Smooth muscle cell (in vitro differentiated cells): Measurements from ENCODE around the gene FNDC1. TPM values are rescaled to one million over a fixed set of nuclear protein-coding genes. Genes with fewer than 3 reads are reported as not detected.
A peak's percentile ranks its signal among the peaks of the same experiment; 100 is the strongest.

Source experiments
- DNase-seq: peaks from one replicate; lab custom pipeline; 2025; ENCODE audit not compliant: unreplicated experiment; lab: John Stamatoyannopoulos, UW
- H2AFZ ChIP-seq: fragments of 200-600 bp; sonication (generic); 2 replicates; pipeline ENCODE4 v1.6.0; 2016; ENCODE audit warnings: antibody characterized with exemption, low read depth, mild to moderate bottlenecking
- H3F3A ChIP-seq: fragments of 200-600 bp; sonication (generic); 2 replicates; pipeline ENCODE4 v1.6.0; 2017; ENCODE audit warnings: antibody characterized with exemption, low read depth
- H3K27ac ChIP-seq: fragments of 200-600 bp; sonication (generic); 2 replicates; pipeline ENCODE4 v1.5.1; 2016; ENCODE audit warnings: low read depth, mild to moderate bottlenecking
- H3K27me3 ChIP-seq: fragments of 200-600 bp; sonication (generic); 2 replicates; pipeline ENCODE4 v1.6.1; 2016; ENCODE audit warnings: low read depth, mild to moderate bottlenecking
- H3K36me3 ChIP-seq: fragments of 200-600 bp; sonication (generic); 2 replicates; pipeline ENCODE4 v1.5.1; 2016; ENCODE audit warnings: low read depth
- H3K4me1 ChIP-seq: fragments of 200-600 bp; sonication (generic); 2 replicates; pipeline ENCODE4 v1.5.1; 2016; ENCODE audit warnings: low read depth
- H3K4me2 ChIP-seq: fragments of 200-600 bp; sonication (generic); 2 replicates; pipeline ENCODE4 v1.6.0; 2016; ENCODE audit warnings: mild to moderate bottlenecking
- H3K4me3 ChIP-seq: fragments of 200-600 bp; sonication (generic); 2 replicates; pipeline ENCODE4 v1.5.1; 2016; ENCODE audit warnings: mild to moderate bottlenecking
- H3K79me2 ChIP-seq: fragments of 200-600 bp; sonication (generic); 2 replicates; pipeline ENCODE4 v1.6.0; 2016; ENCODE audit warnings: low read depth, mild to moderate bottlenecking
- H3K9ac ChIP-seq: fragments of 200-600 bp; sonication (generic); 2 replicates; pipeline ENCODE4 v1.6.0; 2016; ENCODE audit warnings: low read depth
- H3K9me3 ChIP-seq: fragments of 200-600 bp; sonication (generic); replicated peaks from 2 replicates; pipeline ENCODE4 v1.5.1; 2016; ENCODE audit warnings: low read depth
- H4K20me1 ChIP-seq: fragments of 200-600 bp; sonication (generic); 2 replicates; pipeline ENCODE4 v1.6.0; 2016; ENCODE audit warnings: low read depth
- CTCF ChIP-seq: fragments of 200-600 bp; sonication (generic); IDR thresholded peaks from 2 replicates; pipeline ENCODE4 v1.5.1; 2017; ENCODE audit warnings: borderline replicate concordance, mild to moderate bottlenecking, antibody characterized with exemption; ENCODE audit not compliant: insufficient read depth, poor library complexity, severe bottlenecking
- WGBS: methylation state at CpG from one replicate; pipeline ENCODE4 v1.1.7; 2016; ENCODE audit warnings: low lambda C conversion rate; 5-methylcytosine and 5-hydroxymethylcytosine counted together
- polyA plus RNA-seq: library from polyadenylated mRNA; unstranded; fragments of >200 nt; fragmentation: Nextera tagmentation; extraction: Ambion mirVana; gene quantifications from 2 replicates; pipeline ENCODE4 v1.2.1, GENCODE V29; 2016
- total RNA-seq: library from RNA; depleted of rRNA; stranded (reverse); fragments of >200 nt; gene quantifications from 2 replicates; pipeline ENCODE4 v1.2.3, GENCODE V29; 2014

Gene FNDC1
- total and polyA plus RNA-seq, 2 experiments from 2014 or later: 0.39 TPM; not detected in 1

DNA sequence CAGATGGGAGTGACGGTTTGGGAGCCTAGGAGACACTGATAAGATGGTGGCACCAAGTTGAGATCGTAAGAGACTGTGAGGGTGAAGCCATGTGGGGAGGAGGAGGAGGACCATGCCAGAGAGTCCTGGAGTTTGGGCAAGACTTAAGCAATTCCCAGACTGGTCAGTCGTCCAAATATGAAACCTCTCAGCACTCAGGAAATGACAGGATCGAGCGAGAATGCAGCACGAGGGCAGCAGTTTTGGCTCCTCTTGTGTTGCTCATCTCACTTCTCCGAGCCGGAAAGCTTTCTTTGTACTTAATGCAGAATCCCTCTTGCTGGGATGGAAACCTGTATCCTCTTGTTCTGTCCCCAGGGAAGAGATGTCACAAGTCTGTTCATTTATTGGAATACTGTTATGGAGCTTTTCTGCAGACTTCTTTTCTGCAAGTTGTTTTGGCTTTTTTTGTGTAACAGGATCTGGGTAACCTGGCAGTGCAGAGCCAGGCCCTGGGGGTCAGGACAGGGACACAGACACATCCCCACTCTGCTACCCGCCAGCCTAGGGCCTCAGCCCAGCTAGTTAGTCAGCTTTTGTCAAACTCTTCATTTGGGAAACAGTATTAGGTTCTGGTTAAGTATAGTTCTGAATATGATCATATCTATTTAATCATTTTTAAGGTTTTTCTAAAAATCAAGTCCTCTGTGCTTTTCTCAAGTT, 34.3 kb downstream of the FNDC1 start:
- Histone ChIP-seq H3F3A (no peaks in the 10 kb centered on the region), H3K4me3 (no peak overlapping the region), H3K27me3 (no peaks in the 10 kb centered on the region), H3K4me1 (no peaks in the 10 kb centered on the region), H4K20me1 (no peaks in the 10 kb centered on the region), H3K4me2 (no peak overlapping the region), H2AFZ (peak overlapping the region; percentile 67), H3K27ac (no peak overlapping the region), H3K9ac (no peak overlapping the region), H3K9me3 (no peaks in the 10 kb centered on the region), H3K79me2 (no peaks in the 10 kb centered on the region), H3K36me3 (no peaks in the 10 kb centered on the region)
- TF ChIP-seq CTCF: no peak
- WGBS: 46% methylated on average over 9 of the region's 9 CpGs
- no peak for DNase-seq

DNA sequence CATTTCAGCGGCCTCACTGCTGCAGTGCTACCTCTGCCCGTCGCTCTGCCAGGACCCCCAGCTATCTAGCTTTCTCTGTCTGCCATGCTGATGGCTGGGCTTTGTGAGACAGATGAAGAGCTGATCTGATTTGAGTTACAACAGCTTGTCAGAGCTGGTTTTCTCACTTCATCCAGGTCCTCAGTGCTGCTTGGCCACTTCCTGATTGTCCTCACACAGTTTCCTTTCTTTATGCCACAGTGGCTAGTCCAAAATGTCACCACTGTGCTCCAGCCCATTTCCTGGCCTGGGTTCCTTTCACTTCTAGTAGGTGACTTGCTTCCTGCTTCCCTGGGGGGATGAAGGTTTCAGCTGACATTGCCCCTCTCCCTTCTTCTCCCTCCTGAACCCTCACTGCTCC, 35.4 kb downstream of the FNDC1 start:
- no peaks in the 10 kb centered on the region for H3K79me2 ChIP-seq
- no peaks in the 10 kb centered on the region for H3K9me3 ChIP-seq
- no peak overlapping the region for H3K27ac ChIP-seq
- H3F3A ChIP-seq: no peaks in the 10 kb centered on the region
- TF ChIP-seq CTCF: no peak
- no peak overlapping the region for H3K4me3 ChIP-seq
- H2AFZ ChIP-seq: no peak overlapping the region
- H3K4me2 ChIP-seq: no peak overlapping the region
- DNase-seq: no peak
- no peaks in the 10 kb centered on the region for H4K20me1 ChIP-seq
- 89% methylated on average over 3 of the region's 3 CpGs for WGBS
- H3K9ac ChIP-seq: no peak overlapping the region
- H3K4me1 ChIP-seq: no peaks in the 10 kb centered on the region
- no peaks in the 10 kb centered on the region for H3K27me3 ChIP-seq
- H3K36me3 ChIP-seq: no peaks in the 10 kb centered on the region

DNA sequence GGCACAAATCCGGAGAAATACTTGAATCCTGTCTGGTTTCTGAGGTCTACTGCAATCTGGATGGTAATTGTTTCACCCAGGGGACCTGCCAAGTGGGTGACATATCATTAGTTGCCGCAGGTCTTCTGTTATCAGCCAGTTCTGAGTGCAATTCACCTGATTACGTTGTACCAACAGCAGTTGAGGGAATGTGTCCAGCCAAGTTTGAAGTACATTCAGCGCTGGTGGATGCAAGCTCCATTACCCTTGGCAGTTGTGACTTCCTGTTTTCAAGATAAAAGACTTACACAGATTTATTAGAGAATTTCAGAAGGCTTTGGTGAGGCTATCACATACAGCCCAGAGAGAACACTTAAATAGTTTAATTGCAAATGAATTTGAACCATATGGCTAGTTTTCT, 42.8 kb downstream of the FNDC1 start:
- Histone ChIP-seq H4K20me1 (no peaks in the 10 kb centered on the region), H3K27ac (no peak overlapping the region), H3K27me3 (no peaks in the 10 kb centered on the region), H3K9ac (no peak overlapping the region), H3F3A (no peaks in the 10 kb centered on the region), H3K79me2 (no peaks in the 10 kb centered on the region), H3K4me2 (no peak overlapping the region), H3K9me3 (no peaks in the 10 kb centered on the region), H3K4me1 (no peaks in the 10 kb centered on the region), H3K36me3 (no peaks in the 10 kb centered on the region), H2AFZ (no peak overlapping the region), H3K4me3 (no peak overlapping the region)
- WGBS: 60% methylated on average over 4 of the region's 4 CpGs
- no peak for DNase-seq
- TF ChIP-seq CTCF: no peak
